ENCODE results near the gene FRY. TPM values are rescaled to one million over a fixed set of nuclear protein-coding genes. Genes with fewer than 3 reads are reported as not detected.

Gene FRY
- total and polyA plus RNA-seq, 2 of the 13 experiments (the other 11 are each of a cell fraction or from before 2014, with no cell fraction given) = 8.2 to 13.1 TPM

- TF ChIP-seq ZNF788 (CRISPR knock-in tag; IDR thresholded peaks at IDR 0.05; ENCODE audit: borderline replicate concordance) (peak; percentile 34; the same call in 1 of the 2 replicates), ZKSCAN8 (CRISPR knock-in tag; IDR thresholded peaks at IDR 0.05; ENCODE audit: borderline replicate concordance) (peak; percentile 56; the same call in 1 of the 2 replicates), PHB2 (IDR thresholded peaks at IDR 0.05; ENCODE audit: partially characterized antibody) (no peak), EHMT2 (IDR thresholded peaks at IDR 0.05; ENCODE audit: borderline replicate concordance, low read depth, low read length) (no peak), CENPBD1 (CRISPR knock-in tag; IDR thresholded peaks at IDR 0.05; ENCODE audit: borderline replicate concordance, low read depth) (no peak), MXI1 (IDR thresholded peaks at IDR 0.05; ENCODE audit: borderline replicate concordance, low read depth, low read length) (peak; percentile 16; the same call in 1 of the 3 replicates), CCAR2 (optimal IDR thresholded peaks at IDR 0.05; ENCODE audit: low read depth, low read length) (no peak), ARHGAP35 (CRISPR knock-in tag; IDR thresholded peaks at IDR 0.05; ENCODE audit: borderline replicate concordance) (no peak), ZNF503 (CRISPR knock-in tag; IDR thresholded peaks at IDR 0.05) (0 out of 2 replicates have a peak, but pooled peaks have one; percentile 25), NCOA2 (CRISPR knock-in tag; IDR thresholded peaks at IDR 0.05) (peak; percentile 84), ZMAT3 (CRISPR knock-in tag; conservative IDR thresholded peaks at IDR 0.05) (no peak), RBM39 (IDR thresholded peaks at IDR 0.05; ENCODE audit: low read depth, low read length, poor library complexity, severe bottlenecking) (no peak), YY1 (IDR thresholded peaks at IDR 0.05; ENCODE audit: insufficient read depth, insufficient replicate concordance, low read depth, low read length) (no peak), SMARCE1 (IDR thresholded peaks at IDR 0.05; ENCODE audit: borderline replicate concordance) (no peak), ZNF75D (CRISPR knock-in tag; IDR thresholded peaks at IDR 0.05; ENCODE audit: borderline replicate concordance) (no peak), CENPT (CRISPR knock-in tag; IDR thresholded peaks at IDR 0.05; ENCODE audit: low read depth) (no peak), ZFYVE20 (CRISPR knock-in tag; IDR thresholded peaks at IDR 0.05; ENCODE audit: borderline replicate concordance, low read depth) (no peak), PHF5A (CRISPR knock-in tag; IDR thresholded peaks at IDR 0.05; ENCODE audit: low read depth, unreplicated experiment) (no peak), LCORL (IDR thresholded peaks at IDR 0.05) (no peak), LCORL (CRISPR knock-in tag; IDR thresholded peaks at IDR 0.05) (no peak), GMEB1 (CRISPR knock-in tag; IDR thresholded peaks at IDR 0.05; ENCODE audit: borderline replicate concordance) (peak; percentile 41; the same call in 1 of the 2 replicates), ZKSCAN1 (IDR thresholded peaks at IDR 0.05; ENCODE audit: low read length) (no peak), ZNF224 (CRISPR knock-in tag; IDR thresholded peaks at IDR 0.05) (no peak), ZNF557 (CRISPR knock-in tag; IDR thresholded peaks at IDR 0.05) (no peak)
Measured at GRCh38 chr13:32139251-32139650, 107.7 kb downstream of the FRY start (continued).

All from HepG2 (cell line).